Stimulated activated CD8-positive, alpha-beta memory T cell treated with anti-CD3 and anti-CD28 coated beads, Interleukin-7, amount 100 ng/mL, for 48 hours (primary cell): Measurements from ENCODE around the gene MARCHF5.
"Not testable (repeated sequence)": the region's sequence is repeated elsewhere in the genome, so short reads cannot be mapped to it uniquely, and the experiment has no call there.

Experiments
- DNase-seq, 2 donors: peaks; one replicate each; pipeline ENCODE4 v3.0.0-alpha.2; 2020; ENCODE audit warnings: low read depth in 1 of 2; ENCODE audit errors: extremely low read depth in 1 of 2

Gene MARCHF5

GRCh38 chr10:92304061-92304460, 13.1 kb downstream of the MARCHF5 start:
- no peak for DNase-seq

DNA sequence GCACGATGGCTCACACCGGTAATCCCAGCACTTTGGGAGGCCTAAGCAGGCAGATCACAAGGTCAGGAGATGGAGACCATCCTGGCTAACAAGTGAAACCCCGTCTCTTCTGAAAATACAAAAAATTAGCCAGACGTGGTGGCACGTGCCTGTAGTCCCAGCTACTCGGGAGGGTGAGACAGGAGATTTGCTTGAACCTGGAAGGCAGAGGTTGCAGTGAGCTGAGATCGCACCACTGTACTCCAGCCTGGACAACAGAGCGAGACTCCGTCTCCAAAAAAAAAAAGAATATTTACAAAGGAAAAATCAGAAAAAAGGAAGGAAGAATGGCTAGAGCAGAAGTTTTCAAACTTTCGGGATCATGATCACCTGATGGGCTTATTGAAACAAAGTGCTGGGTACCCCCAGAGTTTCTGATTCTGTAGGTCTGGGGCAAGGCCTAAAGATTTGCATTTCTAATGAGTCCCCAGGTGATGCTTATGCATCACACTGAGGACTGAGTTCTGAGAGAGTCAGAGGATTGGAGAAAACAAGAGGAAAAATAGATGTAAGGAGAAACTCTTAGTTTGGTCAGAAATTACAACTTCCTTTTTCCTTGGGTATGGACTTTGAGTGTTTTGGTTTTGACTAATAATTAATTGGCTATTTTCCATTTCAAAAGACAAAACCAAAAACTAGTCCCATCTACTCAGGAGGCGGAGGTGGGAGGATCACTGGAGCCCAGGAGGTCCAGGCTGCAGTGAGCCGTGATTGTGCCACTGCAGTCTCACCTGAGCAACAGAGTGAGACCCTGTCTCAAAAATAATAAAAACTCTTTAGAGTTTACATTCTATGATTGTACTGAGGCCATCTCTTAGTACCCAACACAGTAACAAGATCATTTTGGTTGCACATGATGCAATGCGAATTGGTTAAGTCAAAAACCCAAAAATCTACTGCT, 14.4 kb downstream of the MARCHF5 start:
- DNase-seq: no peak

DNA sequence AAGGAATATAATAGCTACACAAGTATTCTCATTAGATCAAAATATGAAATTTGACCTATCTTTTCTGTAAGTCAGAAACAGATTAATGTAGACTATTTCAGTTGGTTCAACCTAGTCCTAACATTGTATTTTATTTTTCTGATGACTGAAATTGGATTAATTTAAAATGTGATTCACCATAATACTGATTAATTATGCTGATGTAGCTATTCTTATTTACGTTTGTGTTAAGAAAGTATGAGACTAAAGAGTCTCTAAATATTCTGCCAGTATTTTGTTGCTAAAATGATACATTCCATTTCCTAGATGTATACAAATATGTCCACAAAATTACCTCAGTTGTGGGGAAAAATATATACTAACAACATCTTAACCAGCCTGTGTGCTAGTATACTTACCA, 18.3 kb downstream of the MARCHF5 start:
- DNase-seq: no peak

GRCh38 chr10:92313750-92314149, 22.8 kb downstream of the MARCHF5 start:
- DNase-seq: no peak

DNA sequence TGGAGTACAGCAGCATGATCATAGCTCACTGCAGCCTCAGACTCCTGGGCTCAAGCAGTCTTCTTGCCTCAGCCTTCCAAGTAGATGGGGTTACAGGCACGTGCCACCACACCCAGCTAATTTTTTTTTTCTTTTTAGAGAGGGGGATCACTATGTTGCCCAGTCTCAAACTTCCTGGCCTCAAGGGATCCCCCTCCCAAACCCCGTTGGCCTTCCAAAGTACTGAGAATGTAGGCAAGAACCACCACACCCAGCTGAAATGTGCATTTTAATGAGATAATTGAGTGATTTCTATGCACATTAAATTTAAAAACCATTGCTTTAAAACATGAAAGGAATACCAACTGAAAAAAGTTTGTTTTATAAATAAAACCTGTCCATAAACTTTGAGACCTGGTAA, 25.6 kb downstream of the MARCHF5 start:
- no peak for DNase-seq

GRCh38 chr10:92323079-92323478, 32.1 kb downstream of the MARCHF5 start:
- DNase-seq: no peak

DNA sequence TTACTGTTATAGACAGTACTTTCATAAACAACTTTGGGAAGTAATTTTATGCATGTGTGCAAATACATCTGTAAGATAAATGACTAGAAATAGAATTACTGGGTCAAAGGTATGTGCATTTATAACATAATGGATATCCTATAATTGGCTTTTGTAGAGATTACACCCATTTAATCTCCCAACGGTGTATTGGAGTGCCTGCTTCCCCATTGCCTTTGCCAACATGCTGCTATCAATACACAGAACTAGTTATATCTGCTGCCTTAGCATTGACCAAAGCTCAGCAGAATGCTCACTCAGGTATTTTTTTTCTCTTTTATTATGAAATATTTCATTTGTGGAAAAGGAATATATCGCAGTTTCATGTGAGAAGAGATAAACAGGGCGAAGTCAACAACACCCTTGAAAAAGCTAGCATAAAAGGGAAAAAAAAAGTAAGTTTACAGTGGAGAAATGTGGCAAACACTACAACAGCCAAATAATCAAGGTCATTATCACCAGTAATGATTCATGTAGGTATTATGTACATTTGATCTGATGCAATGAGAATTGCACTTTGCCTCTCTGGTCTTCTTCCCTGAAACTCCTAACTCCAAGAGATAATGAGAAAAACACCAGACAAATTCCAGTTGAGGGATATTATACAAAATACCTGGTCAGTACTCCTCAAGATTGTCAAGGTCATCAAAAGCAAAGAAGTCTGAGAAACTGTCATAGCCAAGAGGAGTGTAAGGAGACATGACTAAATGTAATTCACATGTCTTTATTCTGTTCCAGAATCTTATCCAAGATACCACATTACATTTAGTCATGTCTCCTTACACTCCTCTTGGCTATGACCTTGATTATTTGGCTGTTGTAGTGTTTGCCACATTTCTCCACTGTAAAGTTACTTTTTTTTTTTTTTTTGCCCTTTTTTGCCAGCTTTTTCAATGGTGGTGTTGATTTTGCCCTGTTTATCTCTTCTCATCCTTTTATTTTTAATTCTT, 36.8 kb downstream of the MARCHF5 start:
- no peak for DNase-seq

GRCh38 chr10:92328993-92329392, 38.0 kb downstream of the MARCHF5 start:
- no peak for DNase-seq

- DNase-seq: not testable (repeated sequence)
Observed at GRCh38 chr10:92329927-92330326, 39.0 kb downstream of the MARCHF5 start.

GRCh38 chr10:92342796-92343195, 51.8 kb downstream of the MARCHF5 start:
- no peak for DNase-seq

- not testable (repeated sequence) for DNase-seq
Observed at GRCh38 chr10:92345575-92345974, 54.6 kb downstream of the MARCHF5 start.

DNA sequence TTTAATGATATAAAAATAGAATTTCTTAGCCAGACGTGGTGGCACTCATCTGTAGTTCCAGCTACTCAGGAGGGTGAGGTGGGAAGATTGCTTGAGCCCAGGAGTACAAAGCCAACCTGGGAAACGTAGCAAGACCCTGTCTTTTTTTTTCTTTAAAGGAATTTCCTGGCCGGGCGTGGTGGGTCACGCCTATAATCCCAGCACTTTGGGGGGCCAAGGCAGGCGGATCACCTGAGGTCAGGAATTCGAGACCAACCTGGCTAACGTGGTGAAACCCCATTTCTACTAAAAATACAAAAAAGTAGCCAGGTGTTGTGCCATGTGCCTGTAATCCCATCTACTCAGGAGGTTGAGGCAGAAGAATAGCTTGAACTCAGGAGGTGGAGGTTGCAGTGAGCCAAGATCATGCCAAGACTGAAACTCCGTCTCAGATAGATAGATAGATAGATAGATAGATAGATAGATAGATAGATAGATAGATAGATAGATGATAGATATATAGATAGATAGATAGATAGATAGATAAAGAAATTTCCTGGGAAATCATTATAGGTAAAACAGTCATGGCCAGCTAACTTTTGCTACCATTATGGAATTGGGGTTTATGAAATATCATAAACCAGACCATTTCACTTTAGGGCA, 56.2 kb downstream of the MARCHF5 start:
- DNase-seq: not testable (repeated sequence)

DNA sequence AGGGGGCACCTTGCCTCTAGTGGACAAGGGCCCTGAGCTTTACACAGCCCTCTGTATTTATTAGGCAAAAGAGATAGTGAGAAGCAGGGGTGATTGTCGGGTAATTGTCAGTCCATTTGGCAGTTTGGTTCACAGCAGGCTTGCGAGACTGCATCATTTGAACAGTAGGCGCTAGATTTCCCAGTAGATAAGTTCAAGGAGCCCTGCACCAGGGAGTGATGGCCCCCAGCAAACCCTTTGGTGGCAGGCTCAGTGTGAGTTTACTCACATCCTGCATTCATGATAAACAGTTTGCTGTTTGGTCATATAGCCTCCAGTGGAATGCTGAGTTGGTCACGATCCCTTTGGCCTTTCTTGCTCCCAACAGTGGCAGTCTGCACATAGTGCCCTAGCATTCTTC, 59.4 kb downstream of the MARCHF5 start:
- DNase-seq: no peak

DNA sequence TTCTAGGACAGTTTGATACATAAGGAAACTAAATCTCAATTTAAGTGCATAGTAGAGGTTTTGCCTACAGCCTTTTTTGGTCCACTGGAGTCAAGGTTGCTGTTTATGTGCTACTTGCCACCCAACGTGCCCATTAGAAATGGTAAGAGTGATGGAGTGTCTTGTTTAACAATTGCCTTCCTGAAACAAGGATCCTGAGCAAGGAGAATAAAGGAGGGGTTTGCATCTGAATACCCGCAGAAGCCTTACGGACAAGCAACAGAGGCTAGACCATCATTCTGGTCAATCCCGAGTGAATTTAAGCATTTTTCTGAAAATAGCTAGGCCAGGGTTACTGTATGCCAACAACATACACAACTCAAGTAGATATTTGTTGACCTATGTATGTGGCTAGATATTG, 63.6 kb downstream of the MARCHF5 start:
- no peak for DNase-seq

GRCh38 chr10:92356041-92356440, 65.1 kb downstream of the MARCHF5 start:
- no peak for DNase-seq

GRCh38 chr10:92363498-92363897, 72.5 kb downstream of the MARCHF5 start:
- no peak for DNase-seq

DNA sequence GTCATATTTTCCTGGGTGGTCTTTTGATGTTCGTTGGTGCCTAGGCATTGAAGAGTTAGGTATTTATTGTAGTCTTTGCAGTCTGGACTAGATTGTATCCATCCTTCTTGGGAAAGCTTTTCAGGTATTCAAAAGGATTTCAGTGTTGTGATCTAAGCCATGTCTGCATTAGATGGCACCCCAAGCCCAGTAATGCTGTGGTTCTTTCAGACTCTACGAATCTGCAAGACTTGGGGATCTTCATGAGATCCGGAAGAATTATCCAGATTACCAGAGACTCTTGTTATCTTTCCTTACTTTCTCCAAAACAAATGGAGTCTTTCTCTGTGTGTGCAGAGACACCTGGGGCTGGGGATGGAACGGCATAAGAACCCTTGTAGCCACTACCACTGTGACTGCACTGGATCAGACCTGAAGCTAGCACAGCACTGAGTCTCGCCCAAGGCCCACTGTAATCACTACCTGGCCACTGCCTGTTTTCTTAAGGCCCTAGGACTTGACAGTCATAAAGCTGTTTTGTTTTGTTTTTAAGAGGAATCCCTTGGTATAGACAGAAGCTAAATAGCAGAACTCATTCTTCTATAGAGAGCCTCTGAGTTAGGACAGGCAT, 75.5 kb downstream of the MARCHF5 start:
- no peak for DNase-seq

DNA sequence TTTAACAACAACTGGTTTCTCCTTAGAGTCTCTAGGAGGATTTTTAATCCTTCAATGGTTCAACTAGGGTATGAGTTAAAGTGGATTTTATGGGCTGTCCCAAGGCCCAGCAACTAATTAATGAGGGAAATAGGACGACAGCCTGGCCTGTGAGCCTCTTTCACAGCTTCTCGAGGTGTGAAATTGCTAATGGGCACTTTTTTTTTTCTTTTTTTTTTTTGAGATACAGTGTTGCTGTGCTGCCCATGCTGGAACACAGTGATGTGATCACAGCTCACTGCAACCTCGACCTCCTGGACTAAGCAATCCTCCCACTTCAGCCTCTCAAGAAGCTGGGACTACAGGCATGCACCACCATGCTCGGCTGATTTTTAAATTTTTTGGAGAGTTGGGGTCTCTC, 87.0 kb downstream of the MARCHF5 start:
- DNase-seq: no peak

GRCh38 chr10:92381543-92381954, 90.6 kb downstream of the MARCHF5 start:
- no peak for DNase-seq

GRCh38 chr10:92382631-92383030, 91.7 kb downstream of the MARCHF5 start:
- DNase-seq: no peak

- no peak for DNase-seq
Observed at GRCh38 chr10:92384741-92385140, 93.8 kb downstream of the MARCHF5 start.
